SK-N-SH (cell line): ENCODE data around the gene RPRM. TPM values are rescaled to one million over a fixed set of nuclear protein-coding genes. Genes with fewer than 3 reads are reported as not detected.
A peak's percentile ranks its signal among the peaks of the same experiment; 100 is the strongest.
"Not testable (repeated sequence)": the region's sequence is repeated elsewhere in the genome, so short reads cannot be mapped to it uniquely, and the experiment has no call there.

Experiments
- CTCF ChIA-PET: fragments of 300-600, 350-600 bp; formaldehyde crosslinking; extraction: SDS; loops from one replicate; lab custom pipeline; 2021; lab: Yijun Ruan, JAX
- POLR2A ChIA-PET: fragments of 350-600 bp; sonication (Branson Sonifier 250); formaldehyde crosslinking; extraction: SDS; loops from one replicate; lab custom pipeline; 2020; ENCODE audit warnings: antibody characterized with exemption, inconsistent platforms; lab: Yijun Ruan, JAX
- DNase-seq: peaks from one replicate; pipeline ENCODE4 v3.0.0; 2012
- H2AFZ ChIP-seq: fragments of 200-600 bp; sonication (generic); 2 replicates; pipeline ENCODE4 v1.8.1; 2016; ENCODE audit warnings: antibody characterized with exemption, mild to moderate bottlenecking, low read depth
- H3F3A ChIP-seq: fragments of 200-600 bp; sonication (generic); replicated peaks from 2 replicates; pipeline ENCODE3; 2016; ENCODE audit warnings: antibody characterized with exemption, mild to moderate bottlenecking; ENCODE audit not compliant: insufficient read depth
- H3K27ac ChIP-seq, 2 experiments: fragments of 200-500 bp in 1 of 2; fragments of 200-600 bp in 1 of 2; sonication (Bioruptor generic) in 1 of 2; sonication (generic), shearing (Covaris generic) in 1 of 2; 2 replicates each; pipeline versions ENCODE4 v1.5.1 to v1.6.1; 2014 to 2016; ENCODE audit warnings: low read depth in 2 of 2, inconsistent platforms in 1 of 2, low read length in 1 of 2, mild to moderate bottlenecking in 1 of 2, mixed read lengths in 1 of 2
- H3K27me3 ChIP-seq: fragments of 200-600 bp; sonication (generic), shearing (Covaris generic); 2 replicates; pipeline ENCODE4 v1.6.1; 2016; ENCODE audit warnings: mixed run types; ENCODE audit not compliant: insufficient read depth
- H3K36me3 ChIP-seq, 2 experiments: fragments of 200-500 bp in 1 of 2; fragments of 200-600 bp in 1 of 2; sonication (Bioruptor generic) in 1 of 2; sonication (generic) in 1 of 2; replicated peaks in 1 of 2; 2 replicates each; pipeline versions ENCODE3 to v1.5.1; 2014 to 2016; ENCODE audit warnings: low read length in 1 of 2, mild to moderate bottlenecking in 1 of 2; ENCODE audit not compliant: insufficient read depth in 2 of 2, control insufficient read depth in 1 of 2
- H3K4me1 ChIP-seq, 2 experiments: fragments of 200-500 bp in 1 of 2; fragments of 200-600 bp in 1 of 2; sonication (Bioruptor generic) in 1 of 2; sonication (generic), shearing (Covaris generic) in 1 of 2; 2 replicates each; pipeline versions ENCODE4 v1.5.1 to v1.6.1; 2014 to 2016; ENCODE audit warnings: low read depth in 1 of 2, low read length in 1 of 2, mixed run types in 1 of 2; ENCODE audit not compliant: insufficient read depth in 2 of 2, control insufficient read depth in 1 of 2
- H3K4me2 ChIP-seq: fragments of 200-600 bp; sonication (generic), shearing (Covaris generic); 2 replicates; pipeline ENCODE4 v1.6.1; 2017; ENCODE audit warnings: mixed run types
- H3K4me3 ChIP-seq, 2 experiments: fragments of 200-500 bp in 1 of 2; fragments of 200-600 bp in 1 of 2; sonication (Bioruptor generic) in 1 of 2; sonication (generic), shearing (Covaris generic) in 1 of 2; 2 replicates each; pipeline versions ENCODE4 v1.5.1 to v1.8.1; 2014 to 2016; ENCODE audit warnings: low read depth in 2 of 2, inconsistent platforms in 1 of 2, low read length in 1 of 2, mild to moderate bottlenecking in 1 of 2, mixed read lengths in 1 of 2, moderate library complexity in 1 of 2
- H3K79me2 ChIP-seq: fragments of 200-600 bp; sonication (generic); 2 replicates; pipeline ENCODE4 v1.8.1; 2017; ENCODE audit warnings: mild to moderate bottlenecking; ENCODE audit not compliant: insufficient read depth
- H3K9ac ChIP-seq: fragments of 200-600 bp; sonication (generic); 2 replicates; pipeline ENCODE4 v1.6.1; 2017; ENCODE audit warnings: mixed run types
- H3K9me2 ChIP-seq: fragments of 200-600 bp; sonication (generic); 2 replicates; pipeline ENCODE4 v1.6.1; 2017; ENCODE audit warnings: mixed run types
- H3K9me3 ChIP-seq: fragments of 200-600 bp; sonication (generic); 2 replicates; pipeline ENCODE4 v1.6.1; 2017; ENCODE audit warnings: mixed run types, mild to moderate bottlenecking, moderate library complexity
- H4K20me1 ChIP-seq: fragments of 200-600 bp; sonication (generic); 2 replicates; pipeline ENCODE4 v1.6.1; 2017; ENCODE audit warnings: mild to moderate bottlenecking, mixed run types; ENCODE audit not compliant: insufficient read depth
- CTCF ChIP-seq: fragments of 200-600 bp; sonication (generic); IDR thresholded peaks from 2 replicates; pipeline ENCODE4 v1.6.1; 2017; ENCODE audit warnings: antibody characterized with exemption, mild to moderate bottlenecking, moderate library complexity
- ELF1 ChIP-seq: IDR thresholded peaks from 2 replicates; pipeline ENCODE4 v1.4.0; 2012
- EP300 ChIP-seq, 2 experiments: IDR thresholded peaks; 2 replicates each; pipeline versions ENCODE4 v1.4.0 to v1.6.1; 2012; ENCODE audit warnings: borderline replicate concordance in 1 of 2, low read depth in 1 of 2, low read length in 1 of 2
- FOSL2 ChIP-seq: IDR thresholded peaks from 2 replicates; pipeline ENCODE4 v1.4.0; 2012; ENCODE audit warnings: low read depth, mild to moderate bottlenecking, moderate library complexity, borderline replicate concordance
- GABPA ChIP-seq: IDR thresholded peaks from 2 replicates; pipeline ENCODE4 v1.4.0; 2012; ENCODE audit warnings: low read depth, mild to moderate bottlenecking
- JUND ChIP-seq: IDR thresholded peaks from 2 replicates; pipeline ENCODE4 v1.4.0; 2012
- NRF1 ChIP-seq: IDR thresholded peaks from 2 replicates; pipeline ENCODE4 v1.6.1; 2012; ENCODE audit warnings: low read depth, mild to moderate bottlenecking, low read length
- POLR2AphosphoS5 ChIP-seq: IDR thresholded peaks from 2 replicates; pipeline ENCODE4 v1.6.1; 2012; ENCODE audit warnings: low read depth, low read length
- RCOR1 ChIP-seq: fragments of 150-350 bp; IDR thresholded peaks from 2 replicates; pipeline ENCODE4 v1.6.1; 2017; ENCODE audit warnings: antibody characterized with exemption, low read length
- REST ChIP-seq: IDR thresholded peaks from 2 replicates; pipeline ENCODE4 v1.6.1; 2012; ENCODE audit warnings: mild to moderate bottlenecking, low read depth, low read length, moderate library complexity
- RXRA ChIP-seq: IDR thresholded peaks from 2 replicates; pipeline ENCODE4 v1.4.0; 2012; ENCODE audit warnings: low read depth, mild to moderate bottlenecking, borderline replicate concordance
- SMC3 ChIP-seq: IDR thresholded peaks from 2 replicates; pipeline ENCODE4 v1.6.1; 2012; ENCODE audit warnings: low read depth, low read length, improper control_type of control experiment
- TAF1 ChIP-seq: IDR thresholded peaks from 2 replicates; pipeline ENCODE4 v1.6.1; 2012; ENCODE audit warnings: low read depth, mild to moderate bottlenecking, low read length, moderate library complexity, borderline replicate concordance
- USF1 ChIP-seq: IDR thresholded peaks from 2 replicates; pipeline ENCODE4 v1.4.0; 2012; ENCODE audit warnings: low read depth, borderline replicate concordance
- YY1 ChIP-seq: IDR thresholded peaks from 2 replicates; pipeline ENCODE4 v1.4.0; 2012; ENCODE audit warnings: low read depth, mild to moderate bottlenecking
- ZBTB33 ChIP-seq: IDR thresholded peaks from 2 replicates; pipeline ENCODE4 v1.4.0; 2012; ENCODE audit warnings: low read depth, borderline replicate concordance
- WGBS: methylation state at CpG from one replicate; pipeline ENCODE4 v1.1.6; 2017; ENCODE audit warnings: low lambda C conversion rate; 5-methylcytosine and 5-hydroxymethylcytosine counted together
- polyA plus RNA-seq, 3 experiments: library from polyadenylated mRNA; depleted of rRNA; stranded (reverse); fragments of >200 nt; gene quantifications; 2 replicates each; pipeline ENCODE4 v1.2.3, GENCODE V29; 2012

RPRM gene
- polyA plus RNA-seq, 1 of the 3 experiments (the other 2 are of a cell fraction) = 0.03 TPM

GRCh38 chr2:153510996-153511395, 32.4 kb upstream of the RPRM start (continued):
- TF ChIP-seq YY1 (no peak), SMC3 (no peak), JUND (no peak), ELF1 (no peak), POLR2AphosphoS5 (no peak), RXRA (no peak), NRF1 (no peak), USF1 (no peak), GABPA (no peak), FOSL2 (no peak)
- TF ChIP-seq, all 33 proteins: peak for 0

GRCh38 chr2:153509133-153509532, 30.6 kb upstream of the RPRM start:
- Histone ChIP-seq H3K9me2 (no peaks in the 10 kb centered on the region), H3K36me3 (no peaks in the 10 kb centered on the region), H4K20me1 (no peaks in the 10 kb centered on the region), H3K79me2 (no peaks in the 10 kb centered on the region), H2AFZ (no peak overlapping the region), H3K27me3 (no peaks in the 10 kb centered on the region), H3F3A (no peaks in the 10 kb centered on the region), H3K4me1 (no peaks in the 10 kb centered on the region; a peak in 1 of 4 replicates), H3K9ac (no peak overlapping the region), H3K9me3 (no peaks in the 10 kb centered on the region), H3K4me2 (no peak overlapping the region), H3K27ac (no peak overlapping the region), H3K4me3 (no peak overlapping the region)
- 21% methylated on average over 13 of the region's 15 CpGs for WGBS
- TF ChIP-seq CTCF (no peak), ZBTB33 (no peak), TAF1 (no peak), EP300 (IDR thresholded peaks at IDR 0.05; ENCODE audit: borderline replicate concordance in 1 of 2, low read depth in 1 of 2, low read length in 1 of 2) (no peak), RXRA (no peak), RCOR1 (no peak), REST (no peak)
- ChIA-PET POLR2A (no interaction called here), CTCF (interaction anchor here (1.4 to 1.8 kb wide), 2 partner anchors 11 to 17 kb away, joined by 4 to 9 read pairs; no protein-coding TSS in a partner anchor)
- DNase-seq = peak; percentile 33

- H3K27me3 ChIP-seq, H2AFZ ChIP-seq, H3K4me2 ChIP-seq, POLR2A ChIA-PET, H3F3A ChIP-seq, H3K79me2 ChIP-seq, H3K9me2 ChIP-seq, DNase-seq, H4K20me1 ChIP-seq, H3K9me3 ChIP-seq, H3K36me3 ChIP-seq, H3K9ac ChIP-seq, H3K4me3 ChIP-seq, H3K4me1 ChIP-seq, H3K27ac ChIP-seq: not testable (repeated sequence)
- CTCF ChIA-PET = interaction anchor here (2.3 kb wide), 1 partner anchor 13 kb away, joined by 8 read pairs; no protein-coding TSS in a partner anchor
Measured at GRCh38 chr2:153506499-153506898, 27.9 kb upstream of the RPRM start.
